ENCODE results near the gene RCSD1. TPM values are rescaled to one million over a fixed set of nuclear protein-coding genes. Genes with fewer than 3 reads are reported as not detected.

Gene RCSD1
- total and polyA plus RNA-seq, 2 of the 13 experiments (the other 11 are each of a cell fraction or from before 2014, with no cell fraction given): not detected

GRCh38 chr1:167715157-167715999 lies 85.3 kb downstream of the RCSD1 start (continued):
- TF ChIP-seq ZNF503 (CRISPR knock-in tag; IDR thresholded peaks at IDR 0.05) (no peak; the same call in 1 of the 2 replicates), SRSF9 (IDR thresholded peaks at IDR 0.05; ENCODE audit: borderline replicate concordance, insufficient read depth, low read depth, low read length, poor library complexity, severe bottlenecking) (no peak), ZNF878 (CRISPR knock-in tag; IDR thresholded peaks at IDR 0.05) (peak; percentile 70; the same call in 1 of the 2 replicates), MYNN (CRISPR knock-in tag; IDR thresholded peaks at IDR 0.05; ENCODE audit: low read depth) (no peak), CENPX (CRISPR knock-in tag; IDR thresholded peaks at IDR 0.05) (no peak), PTBP1 (IDR thresholded peaks at IDR 0.05; ENCODE audit: low read depth, low read length, poor library complexity, severe bottlenecking) (no peak), IRX3 (CRISPR knock-in tag; IDR thresholded peaks at IDR 0.05; ENCODE audit: borderline replicate concordance, low read depth) (no peak), FLYWCH1 (CRISPR knock-in tag; IDR thresholded peaks at IDR 0.05) (peak; percentile 1; the same call in 1 of the 2 replicates), ZNF121 (CRISPR knock-in tag; IDR thresholded peaks at IDR 0.05) (0 out of 2 replicates have a peak, but pooled peaks have one; percentile 28), SMYD3 (CRISPR knock-in tag; IDR thresholded peaks at IDR 0.05) (no peak), ZNF276 (CRISPR knock-in tag; IDR thresholded peaks at IDR 0.05; ENCODE audit: low read depth) (no peak), HMG20B (CRISPR knock-in tag; conservative IDR thresholded peaks at IDR 0.05) (peak; percentile 31; the same call in 1 of the 2 replicates), ERF (CRISPR knock-in tag; IDR thresholded peaks at IDR 0.05) (peak; percentile 71; the same call in 1 of the 2 replicates), KAT2B (IDR thresholded peaks at IDR 0.05; ENCODE audit: borderline replicate concordance, low read depth, low read length) (no peak), ZNF549 (CRISPR knock-in tag; IDR thresholded peaks at IDR 0.05) (no peak), ZBTB20 (CRISPR knock-in tag; IDR thresholded peaks at IDR 0.05; ENCODE audit: borderline replicate concordance, low read depth) (no peak), ZNF567 (CRISPR knock-in tag; IDR thresholded peaks at IDR 0.05; ENCODE audit: borderline replicate concordance) (no peak), CCDC6 (CRISPR knock-in tag; IDR thresholded peaks at IDR 0.05) (peak; percentile 58; the same call in 1 of the 2 replicates), NFYB (CRISPR knock-in tag; IDR thresholded peaks at IDR 0.05) (no peak), ZSCAN12 (CRISPR knock-in tag; IDR thresholded peaks at IDR 0.05) (no peak), ELF3 (CRISPR knock-in tag; IDR thresholded peaks at IDR 0.05) (peak; percentile 60), ZNF512B (CRISPR knock-in tag; IDR thresholded peaks at IDR 0.05; ENCODE audit: borderline replicate concordance) (peak; percentile 72; the same call in 1 of the 2 replicates), ZNF24 (IDR thresholded peaks at IDR 0.05) (peak; percentile 98), WIZ (CRISPR knock-in tag; IDR thresholded peaks at IDR 0.05) (no peak)
